Thyroid gland (tissue), 4 donors: ENCODE data around the gene LPP.

Source experiments
- CTCF ChIP-seq, 6 experiments: fragments of 200-600 bp in 3 of 6; fragments of 450-650 bp in 3 of 6; sonication (generic) in 3 of 6; IDR thresholded peaks; one replicate each; pipeline ENCODE4 v1.5.1; 2016 to 2019; ENCODE audit warnings: antibody characterized with exemption in 6 of 6, mild to moderate bottlenecking in 2 of 6, inconsistent platforms in 1 of 6, moderate library complexity in 1 of 6
- POLR2A ChIP-seq, 2 donors: fragments of 450-650 bp; IDR thresholded peaks; one replicate each; pipeline ENCODE4 v1.6.1; 2017; ENCODE audit warnings: antibody characterized with exemption in 2 of 2, mild to moderate bottlenecking in 2 of 2, moderate library complexity in 1 of 2

DNA sequence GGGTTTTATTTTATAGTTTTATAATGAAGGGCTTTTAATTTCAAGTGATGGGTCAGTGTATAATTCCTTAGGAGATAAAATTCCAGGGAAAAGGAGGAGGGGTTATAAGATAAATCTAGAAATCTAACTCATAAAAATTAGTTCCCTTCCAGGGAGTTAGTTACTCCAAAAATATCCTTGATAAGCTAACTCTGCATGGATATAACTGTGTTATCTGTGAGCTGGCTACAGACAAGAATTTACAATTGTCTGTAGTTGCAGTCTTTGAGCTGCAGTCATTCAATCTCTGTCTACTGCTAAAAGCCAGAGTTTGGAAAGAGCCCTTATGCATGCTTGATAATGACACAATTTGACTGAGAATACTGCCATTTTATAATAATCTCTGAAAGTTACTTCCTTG, 585.6 kb downstream of the LPP start:
- TF ChIP-seq CTCF (IDR thresholded peaks at IDR 0.05) (no peak), POLR2A (IDR thresholded peaks at IDR 0.05) (no peak)
